ENCODE results near the gene EBF4.

The EBF4 gene, protein sequence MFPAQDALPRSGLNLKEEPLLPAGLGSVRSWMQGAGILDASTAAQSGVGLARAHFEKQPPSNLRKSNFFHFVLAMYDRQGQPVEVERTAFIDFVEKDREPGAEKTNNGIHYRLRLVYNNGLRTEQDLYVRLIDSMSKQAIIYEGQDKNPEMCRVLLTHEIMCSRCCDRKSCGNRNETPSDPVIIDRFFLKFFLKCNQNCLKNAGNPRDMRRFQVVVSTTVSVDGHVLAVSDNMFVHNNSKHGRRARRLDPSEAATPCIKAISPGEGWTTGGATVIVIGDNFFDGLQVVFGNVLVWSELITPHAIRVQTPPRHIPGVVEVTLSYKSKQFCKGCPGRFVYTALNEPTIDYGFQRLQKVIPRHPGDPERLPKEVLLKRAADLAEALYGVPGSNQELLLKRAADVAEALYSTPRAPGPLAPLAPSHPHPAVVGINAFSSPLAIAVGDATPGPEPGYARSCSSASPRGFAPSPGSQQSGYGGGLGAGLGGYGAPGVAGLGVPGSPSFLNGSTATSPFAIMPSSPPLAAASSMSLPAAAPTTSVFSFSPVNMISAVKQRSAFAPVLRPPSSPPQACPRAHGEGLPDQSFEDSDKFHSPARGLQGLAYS
- 0 to 0.80 (median 0.06) reads per million in 18 experiments for total RNA-seq

DNA sequence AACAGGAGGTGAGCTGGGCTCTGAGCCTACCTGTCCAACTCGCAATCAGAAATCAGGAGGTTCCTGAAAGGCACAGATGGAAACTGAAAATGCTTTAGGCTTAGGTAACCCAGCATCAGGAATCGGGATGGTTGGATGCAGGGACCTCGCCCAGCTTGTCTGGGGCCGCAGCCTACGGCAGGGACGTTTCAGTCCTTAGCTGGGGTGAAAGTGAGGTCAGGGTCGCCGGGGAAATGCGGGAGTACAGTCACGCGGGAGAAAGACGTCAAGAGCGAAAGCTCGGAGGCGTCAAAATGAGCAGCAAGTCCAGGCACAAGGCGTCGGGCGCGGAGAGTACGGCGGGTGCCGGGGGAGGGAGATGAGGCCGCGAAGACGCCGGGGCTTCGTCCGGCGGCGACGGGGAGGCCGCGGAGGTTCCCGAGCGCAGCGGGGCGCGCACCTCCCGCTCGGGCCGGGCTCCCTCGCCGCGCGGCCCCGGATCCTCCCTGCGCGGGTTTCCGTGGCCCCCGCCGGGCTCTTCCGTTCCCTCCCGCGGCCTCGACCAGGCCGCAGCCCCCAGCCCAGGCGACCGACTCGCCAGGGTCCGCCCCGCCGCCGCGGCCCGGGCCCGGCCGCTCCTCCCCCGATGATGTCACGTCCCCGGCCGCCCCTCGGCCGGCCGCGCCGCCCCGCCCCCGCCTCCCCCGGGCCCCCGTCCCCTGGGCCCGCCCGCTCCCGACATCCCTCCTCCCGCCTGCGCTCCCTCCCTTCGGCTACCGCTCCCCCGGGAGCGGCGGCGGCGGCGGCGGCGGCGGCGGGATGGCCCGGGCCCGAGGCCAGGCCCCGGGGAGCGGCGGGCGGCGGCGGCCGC lies at the start of gene EBF4:
Gene EBF4, plus strand, starts transcription at position 745 of the 850 bp plus-strand sequence. CDS start 866 bp downstream, outside the sequence.
- DNase-seq, result no peak

DNA sequence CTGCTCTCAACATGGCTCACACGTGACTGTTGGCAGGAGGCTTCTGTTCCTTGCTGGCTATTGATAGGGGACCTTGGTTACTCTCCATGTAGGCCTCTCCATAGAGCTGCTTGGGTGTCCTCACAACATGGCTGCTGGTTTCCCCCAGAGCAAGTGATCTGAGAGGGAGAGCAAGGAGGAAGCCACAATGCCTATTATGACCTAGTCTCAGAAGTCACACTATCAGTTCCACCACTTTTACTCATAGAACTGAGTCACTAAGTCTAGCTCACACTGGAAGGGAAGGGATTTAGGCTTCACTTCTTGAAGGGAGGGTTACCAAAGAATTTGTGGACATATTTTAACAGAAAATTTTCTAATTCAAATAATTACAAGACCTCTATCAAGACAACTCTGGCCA lies 48.9 kb upstream of the EBF4 start:
- no peak for DNase-seq

DNA sequence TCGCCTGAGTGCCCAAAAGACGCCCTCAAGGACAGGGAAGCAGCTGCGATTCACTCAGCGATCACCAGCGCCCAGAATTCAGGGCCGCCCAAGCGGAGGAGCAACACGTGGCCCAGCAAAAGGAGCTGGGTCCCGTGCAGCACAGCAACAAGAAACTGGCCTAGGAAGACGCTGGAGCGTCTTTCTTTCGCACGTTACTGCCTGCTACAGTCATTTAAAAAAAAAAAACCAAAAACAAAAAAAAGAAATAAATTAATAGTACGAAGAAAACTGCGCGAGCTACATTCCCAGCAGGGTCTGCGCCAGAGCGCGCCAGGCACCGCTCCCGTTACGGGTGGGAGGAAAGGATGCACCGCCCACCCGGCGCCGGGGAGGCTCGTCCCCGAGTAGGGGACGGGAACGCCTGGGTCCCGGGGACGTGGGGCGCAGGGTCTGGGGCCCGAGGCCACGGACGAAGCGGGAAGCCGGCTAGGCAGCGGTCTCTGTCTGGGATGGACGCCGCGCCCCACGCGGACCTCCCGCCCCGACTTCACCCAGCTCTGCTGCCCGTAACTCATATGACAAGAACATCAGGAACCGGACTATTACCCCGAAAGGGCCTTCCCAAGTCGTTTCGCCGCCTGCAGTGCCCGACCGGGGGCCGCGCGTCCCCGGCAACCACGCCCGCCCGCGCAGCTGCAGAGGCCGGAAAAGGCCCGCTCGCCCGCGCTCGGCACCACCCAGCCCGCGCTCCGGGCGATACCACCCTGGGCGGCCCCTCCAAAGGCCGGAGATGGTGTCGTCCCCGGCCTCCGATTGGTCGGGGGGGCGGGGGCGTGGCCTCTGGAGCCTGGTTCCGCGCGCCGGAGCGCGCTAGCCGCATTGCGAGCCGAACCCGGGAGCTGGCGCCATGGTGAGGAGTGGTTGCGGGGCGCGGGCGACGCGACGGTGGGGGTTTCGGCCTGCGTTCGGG lies 40.5 kb upstream of the EBF4 start, which contains the start of gene NOP56:
Gene NOP56, plus strand, starts transcription at position 861 of the 952 bp plus-strand sequence. Its CDS starts 29 bp downstream, at position 890.
- peak; percentile 91 to 93 for DNase-seq

DNA sequence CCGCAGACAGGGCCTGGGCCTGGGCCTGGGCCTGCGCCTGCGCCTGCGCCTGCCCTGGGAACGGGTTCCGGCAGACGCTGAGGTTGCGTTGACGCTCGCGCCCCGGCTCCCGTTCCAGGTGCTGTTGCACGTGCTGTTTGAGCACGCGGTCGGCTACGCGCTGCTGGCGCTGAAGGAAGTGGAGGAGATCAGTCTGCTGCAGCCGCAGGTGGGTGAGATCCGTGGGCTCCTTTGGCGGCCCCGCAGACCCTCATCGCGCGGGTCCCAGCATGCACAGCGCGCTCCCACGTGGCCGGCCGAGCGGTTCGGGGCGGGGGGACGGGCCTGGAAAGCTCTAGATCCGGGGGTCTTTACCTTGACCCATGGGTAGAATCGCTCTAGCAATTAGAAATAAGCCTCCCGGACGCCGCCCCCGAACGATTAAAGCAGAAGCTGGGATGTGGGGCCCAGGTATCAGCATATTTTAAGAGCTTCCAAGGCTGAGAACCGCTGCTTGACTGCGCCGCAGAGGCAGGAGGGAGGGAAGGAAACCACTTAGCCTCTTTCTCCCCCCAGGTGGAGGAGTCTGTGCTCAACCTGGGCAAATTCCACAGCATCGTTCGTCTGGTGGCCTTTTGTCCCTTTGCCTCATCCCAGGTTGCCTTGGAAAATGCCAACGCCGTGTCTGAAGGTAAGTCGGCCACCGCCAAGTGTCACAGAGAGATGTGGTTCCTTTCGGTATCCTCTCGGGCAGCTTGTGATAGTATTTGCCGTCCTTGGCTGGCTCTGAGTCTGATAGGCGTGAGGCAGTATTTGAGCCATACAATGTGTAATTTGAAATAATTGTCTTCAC lies 39.6 kb upstream of the EBF4 start:
- no peak for DNase-seq

DNA sequence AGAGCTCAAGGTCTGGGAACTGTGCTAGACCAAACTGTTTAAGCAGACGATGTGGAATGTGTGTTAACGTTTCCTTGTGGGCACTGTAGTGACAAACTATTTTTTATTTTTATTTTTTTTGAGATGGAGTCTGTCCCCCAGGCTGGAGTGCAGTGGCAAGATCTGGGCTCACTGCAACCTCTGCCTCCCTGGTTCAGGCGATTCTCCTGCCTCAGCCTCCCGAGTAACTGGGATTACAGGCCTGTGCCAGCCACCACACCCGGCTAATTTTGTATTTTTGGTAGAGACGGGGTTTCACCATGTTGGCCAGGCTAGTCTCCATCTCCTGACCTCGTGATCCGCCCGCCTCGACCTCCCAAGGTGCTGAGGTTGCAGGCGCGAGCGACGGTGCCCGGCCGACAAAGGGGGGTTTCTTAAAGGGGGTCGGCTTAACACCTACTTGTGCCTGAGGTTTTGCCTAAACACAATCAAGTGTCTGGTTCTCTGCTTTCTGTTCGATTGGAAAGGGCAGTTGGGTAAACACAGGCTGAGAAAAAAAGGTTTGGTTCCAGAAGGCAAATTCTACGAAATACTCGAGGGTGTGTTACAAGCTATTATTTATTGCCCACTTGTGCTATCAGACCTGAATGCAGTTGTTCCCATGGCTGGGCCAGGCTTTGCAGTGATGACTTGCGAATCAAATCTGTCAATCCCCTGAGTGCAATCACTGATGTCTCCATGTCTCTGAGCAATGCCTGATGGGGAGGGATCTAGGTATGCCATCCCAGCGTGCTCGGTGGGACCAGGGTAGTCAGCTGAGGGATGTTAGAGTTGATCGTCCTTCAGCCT lies 38.8 kb upstream of the EBF4 start:
- no peak for DNase-seq

DNA sequence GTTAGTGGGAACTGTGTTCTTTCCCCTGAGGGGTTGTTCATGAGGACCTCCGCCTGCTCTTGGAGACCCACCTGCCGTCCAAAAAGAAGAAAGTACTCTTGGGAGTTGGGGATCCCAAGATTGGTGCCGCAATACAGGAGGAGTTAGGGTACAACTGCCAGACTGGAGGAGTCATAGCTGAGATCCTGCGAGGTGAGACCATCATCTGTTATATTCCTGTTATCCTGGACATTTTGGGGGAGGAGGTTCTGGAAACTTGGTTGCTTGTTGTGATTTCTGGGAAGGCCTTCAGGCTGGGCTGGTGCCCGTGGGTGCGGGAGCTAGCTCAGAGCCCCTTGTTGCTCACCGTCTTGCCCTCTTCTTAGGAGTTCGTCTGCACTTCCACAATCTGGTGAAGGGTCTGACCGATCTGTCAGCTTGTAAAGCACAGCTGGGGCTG lies 38.2 kb upstream of the EBF4 start:
- no peak for DNase-seq

DNA sequence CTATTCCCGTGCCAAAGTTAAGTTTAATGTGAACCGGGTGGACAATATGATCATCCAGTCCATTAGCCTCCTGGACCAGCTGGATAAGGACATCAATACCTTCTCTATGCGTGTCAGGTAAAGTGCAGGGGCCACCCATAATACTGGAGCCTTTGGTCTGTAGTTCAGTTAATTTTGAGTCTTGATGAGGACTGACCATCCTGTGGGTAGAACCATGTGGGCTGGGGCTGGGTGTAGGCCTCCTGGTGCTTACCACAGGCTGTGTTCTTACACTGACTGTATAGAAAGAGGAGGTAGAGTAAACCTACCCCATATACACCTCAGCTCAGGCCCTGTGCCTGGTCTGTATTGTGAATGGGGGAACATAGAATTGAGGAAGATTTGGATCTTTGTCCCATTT lies 37.7 kb upstream of the EBF4 start:
- no peak for DNase-seq

DNA sequence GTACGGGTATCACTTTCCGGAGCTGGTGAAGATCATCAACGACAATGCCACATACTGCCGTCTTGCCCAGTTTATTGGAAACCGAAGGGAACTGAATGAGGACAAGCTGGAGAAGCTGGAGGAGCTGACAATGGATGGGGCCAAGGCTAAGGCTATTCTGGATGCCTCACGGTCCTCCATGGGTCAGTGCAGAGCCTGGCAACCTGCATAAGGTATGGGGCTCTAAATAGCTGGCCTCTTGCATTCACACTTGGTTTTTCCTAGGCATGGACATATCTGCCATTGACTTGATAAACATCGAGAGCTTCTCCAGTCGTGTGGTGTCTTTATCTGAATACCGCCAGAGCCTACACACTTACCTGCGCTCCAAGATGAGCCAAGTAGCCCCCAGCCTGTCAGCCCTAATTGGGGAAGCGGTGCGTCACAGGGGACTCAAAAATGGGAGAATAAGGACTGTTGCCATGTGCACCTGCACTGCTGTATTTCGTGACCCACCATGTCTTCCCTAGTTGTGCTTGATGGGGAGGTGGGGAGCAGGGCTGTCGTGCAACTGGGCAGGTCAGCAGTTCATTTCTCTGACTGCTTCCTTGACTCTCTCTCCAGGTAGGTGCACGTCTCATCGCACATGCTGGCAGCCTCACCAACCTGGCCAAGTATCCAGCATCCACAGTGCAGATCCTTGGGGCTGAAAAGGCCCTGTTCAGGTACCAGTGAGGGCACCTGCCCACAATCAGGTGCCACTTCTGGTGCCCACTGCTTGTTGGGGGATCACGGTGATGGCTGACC lies 37.1 kb upstream of the EBF4 start:
- DNase-seq, result no peak

DNA sequence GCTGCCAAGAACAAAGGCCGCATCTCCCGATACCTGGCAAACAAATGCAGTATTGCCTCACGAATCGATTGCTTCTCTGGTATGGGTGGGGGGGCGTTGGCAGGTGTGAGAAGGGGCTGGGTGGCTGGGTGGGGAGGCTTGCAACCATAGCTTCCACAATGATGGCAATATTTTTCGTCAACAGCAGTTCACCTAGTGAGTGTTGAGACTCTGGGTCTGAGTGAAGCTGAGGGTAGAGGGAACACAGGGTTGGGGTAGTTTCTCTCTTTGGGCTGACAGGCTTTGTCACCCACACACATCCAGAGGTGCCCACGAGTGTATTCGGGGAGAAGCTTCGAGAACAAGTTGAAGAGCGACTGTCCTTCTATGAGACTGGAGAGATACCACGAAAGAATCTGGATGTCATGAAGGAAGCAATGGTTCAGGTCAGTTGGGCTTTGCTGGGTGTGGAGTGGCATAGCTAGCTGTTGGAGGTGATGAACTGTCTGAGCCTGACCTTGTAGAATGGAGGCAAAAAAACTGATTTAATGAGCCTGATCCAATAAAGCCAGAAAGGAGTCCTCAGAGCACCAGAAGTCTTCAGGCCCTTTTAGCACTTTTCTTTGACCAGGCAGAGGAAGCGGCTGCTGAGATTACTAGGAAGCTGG lies 36.0 kb upstream of the EBF4 start:
- DNase-seq, result no peak

DNA sequence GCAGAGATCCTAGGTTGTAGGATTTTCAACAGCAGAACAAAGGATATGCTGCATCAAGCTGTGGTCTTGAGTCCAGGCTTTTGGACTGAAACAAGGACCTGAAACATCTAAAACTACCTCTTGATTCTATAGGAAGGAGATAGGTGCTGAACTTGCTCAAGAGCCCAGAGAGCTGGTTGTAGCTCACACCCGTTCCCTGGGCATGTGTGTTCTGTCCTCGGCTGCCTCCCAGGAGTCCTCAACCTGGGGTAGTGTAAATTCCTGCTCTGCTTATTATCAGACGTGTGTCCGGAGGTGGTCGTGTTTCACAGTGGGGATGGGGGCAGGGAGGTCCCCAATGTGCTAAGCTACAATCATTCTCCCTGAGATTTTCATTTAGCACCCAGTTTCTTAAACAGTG lies 35.3 kb upstream of the EBF4 start:
- no peak for DNase-seq

DNA sequence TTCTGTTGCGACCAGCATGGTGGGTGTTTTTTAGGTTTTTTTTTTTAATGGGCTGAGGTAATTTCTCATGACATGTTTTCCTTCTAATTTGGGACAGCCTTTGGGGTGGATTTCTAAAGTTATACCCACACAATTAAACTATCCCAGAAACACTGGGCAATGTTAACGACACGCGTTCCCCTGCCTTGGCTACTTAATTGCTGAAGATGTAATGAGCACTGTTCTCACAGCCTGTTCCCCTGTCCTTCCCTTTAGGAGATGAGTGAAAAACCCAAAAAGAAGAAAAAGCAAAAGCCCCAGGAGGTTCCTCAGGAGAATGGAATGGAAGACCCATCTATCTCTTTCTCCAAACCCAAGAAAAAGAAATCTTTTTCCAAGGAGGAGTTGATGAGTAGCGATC lies 34.9 kb upstream of the EBF4 start:
- no peak for DNase-seq

DNA sequence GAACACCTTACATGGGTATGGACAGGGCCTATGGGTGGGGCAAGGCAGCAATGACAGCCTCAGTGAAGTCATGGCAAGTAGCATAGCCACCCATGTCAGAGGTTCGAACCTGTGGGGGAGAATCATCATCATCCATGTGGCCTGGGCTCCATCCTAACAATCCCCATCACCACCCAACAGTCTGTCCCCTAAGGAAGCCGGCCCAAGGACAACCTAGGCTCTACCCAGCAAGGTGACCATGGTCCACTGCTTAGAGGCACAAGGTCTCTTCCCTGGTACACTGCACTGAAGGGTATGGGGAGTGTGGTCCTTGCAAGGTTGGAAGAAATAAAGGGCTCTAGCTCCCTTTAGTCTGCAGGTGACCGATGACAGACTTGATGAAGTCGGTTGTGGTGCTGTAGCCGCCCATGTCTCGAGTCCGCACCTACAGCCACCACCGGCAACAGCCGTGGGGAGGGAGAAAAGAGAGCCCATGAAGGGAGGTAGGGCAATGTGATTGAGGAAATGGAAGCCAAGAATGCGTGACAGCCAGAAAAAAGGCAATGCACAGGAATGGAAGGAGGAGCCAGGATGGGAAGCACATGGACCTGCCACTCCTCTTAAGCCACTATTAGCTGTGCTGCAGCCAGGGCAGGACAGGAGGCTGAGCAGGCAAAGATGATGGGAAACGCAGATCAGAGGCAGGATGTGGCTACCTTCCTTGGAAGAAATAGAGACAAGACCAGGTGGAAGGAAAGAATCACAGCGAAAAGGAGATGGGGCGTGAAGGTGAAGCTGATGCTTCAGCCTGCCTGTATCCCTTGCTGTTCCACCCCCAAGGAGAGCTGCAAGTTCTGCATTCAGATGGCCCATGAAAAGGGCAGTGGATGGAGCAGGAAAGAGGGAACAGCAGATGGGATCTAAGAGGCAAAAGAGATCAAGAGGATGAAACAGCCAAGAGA lies 33.9 kb upstream of the EBF4 start:
- no peak for DNase-seq

DNA sequence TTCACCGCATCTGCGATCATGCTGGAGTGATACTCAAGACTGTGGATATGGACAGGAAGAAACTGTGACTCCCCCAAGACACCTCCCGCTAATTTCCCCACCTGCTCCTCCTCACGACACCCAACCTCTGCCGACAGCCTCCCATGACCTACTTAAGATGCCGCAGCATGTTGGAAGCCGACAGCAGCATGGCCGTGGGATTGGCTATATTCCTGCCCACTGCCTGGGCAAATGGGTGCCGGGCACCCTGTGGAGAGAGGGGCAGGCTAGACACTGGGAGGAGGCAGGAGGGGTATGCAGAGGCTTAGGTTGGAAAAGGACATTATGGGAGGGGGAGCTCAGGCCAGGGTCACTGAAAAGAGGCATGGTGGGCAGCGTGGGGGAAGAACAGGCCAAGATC lies 33.0 kb upstream of the EBF4 start:
- DNase-seq, result no peak

DNA sequence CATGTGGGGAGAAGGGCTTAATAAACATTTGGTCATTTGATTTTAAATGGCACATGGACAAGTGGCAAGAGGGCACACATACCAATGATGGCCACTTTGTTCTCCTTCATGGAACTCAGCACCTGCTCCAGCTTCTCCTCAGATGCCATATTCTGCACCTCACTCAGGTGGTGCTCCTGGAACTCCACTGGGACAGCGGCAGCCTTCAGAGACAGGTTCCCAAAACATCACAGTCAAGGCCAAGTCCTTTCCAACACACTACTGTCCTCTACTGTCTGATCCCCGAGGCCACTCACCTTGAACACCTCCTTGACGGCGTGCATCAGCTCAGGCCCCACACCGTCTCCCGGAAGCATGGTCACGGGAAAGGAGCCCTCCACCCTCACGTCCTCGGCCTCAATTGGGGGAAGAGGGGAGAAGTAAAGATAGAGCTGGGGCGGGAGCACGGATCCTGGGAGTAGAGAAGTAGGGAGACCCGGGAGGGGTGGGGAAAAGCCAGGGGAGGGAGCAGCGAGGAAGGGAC lies 29.2 kb upstream of the EBF4 start:
- DNase-seq, result no peak

DNA sequence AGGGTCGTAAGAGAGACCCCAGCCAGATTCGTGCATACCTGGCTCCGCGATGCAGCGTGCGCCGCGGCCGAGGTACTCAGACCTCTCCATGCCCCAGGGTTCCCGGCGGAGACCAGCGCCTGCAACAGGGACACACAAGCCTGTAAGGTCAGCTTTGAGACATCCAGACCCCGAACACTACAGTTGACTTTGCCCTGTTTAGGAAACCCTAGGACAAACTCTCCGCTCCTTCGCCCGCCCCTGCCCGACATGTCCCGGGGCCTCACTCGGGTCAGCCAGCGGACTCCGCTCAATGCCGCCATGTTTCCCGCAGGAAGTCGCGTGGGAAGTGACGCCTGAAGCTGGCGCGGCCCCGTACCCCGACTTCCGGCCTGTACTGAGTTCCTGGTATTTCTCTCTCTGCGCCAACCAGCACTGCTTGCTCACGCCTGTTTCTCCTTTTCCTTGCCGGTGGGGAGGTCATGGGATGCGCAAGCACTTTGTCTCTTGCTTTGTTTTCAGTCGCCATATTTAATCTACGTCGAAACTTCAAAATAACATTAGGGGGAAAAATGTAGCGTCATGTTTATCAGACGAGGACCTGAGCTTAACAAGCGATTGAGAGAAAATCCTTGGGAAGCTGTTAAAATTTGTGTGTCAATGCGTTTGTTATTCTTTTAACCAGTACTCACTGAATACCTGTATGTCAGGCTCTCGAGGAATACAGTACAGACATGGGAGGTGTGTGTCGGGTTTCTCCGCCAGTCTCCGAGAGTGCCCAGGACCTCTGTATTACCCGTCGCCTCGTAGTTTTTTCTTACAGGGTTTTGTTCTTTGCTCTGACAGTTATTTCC lies 28.5 kb upstream of the EBF4 start, which contains the start of gene IDH3B:
Gene IDH3B, minus strand, starts transcription at position 330 of the 833 bp plus-strand sequence. Its CDS starts 28 bp downstream, at position 302.
- DNase-seq, result peak; percentile 97

DNA sequence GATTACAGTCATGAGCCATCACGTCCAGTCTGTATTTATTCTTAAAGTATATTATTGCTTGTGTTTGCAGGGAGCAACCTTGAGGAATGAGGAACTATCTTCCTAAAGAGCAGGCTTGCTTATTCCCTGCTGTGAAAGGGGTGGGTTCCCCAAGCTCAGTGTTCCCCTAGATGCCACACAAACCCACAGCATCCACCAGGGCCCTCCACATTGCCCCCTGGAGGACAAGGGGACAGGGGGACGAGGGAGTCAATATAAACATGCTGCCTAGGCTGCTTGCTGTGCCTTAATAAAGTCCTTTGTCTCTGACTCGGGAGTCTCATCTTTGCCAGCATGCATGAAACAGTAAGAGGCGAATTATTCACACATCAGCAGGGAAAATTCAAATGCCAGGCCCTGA lies 20.6 kb upstream of the EBF4 start:
- peak in 1 of 2 donors; percentile 13 for DNase-seq

All from inflammatory macrophage (primary cell).